8988T (cell line): Measurements from ENCODE around the gene HSD11B1.
A peak's percentile ranks its signal among the peaks of the same experiment; 100 is the strongest.

Source experiments
- DNase-seq: peaks from one replicate; pipeline ENCODE4 v3.0.0; 2011

HSD11B1 gene

DNA sequence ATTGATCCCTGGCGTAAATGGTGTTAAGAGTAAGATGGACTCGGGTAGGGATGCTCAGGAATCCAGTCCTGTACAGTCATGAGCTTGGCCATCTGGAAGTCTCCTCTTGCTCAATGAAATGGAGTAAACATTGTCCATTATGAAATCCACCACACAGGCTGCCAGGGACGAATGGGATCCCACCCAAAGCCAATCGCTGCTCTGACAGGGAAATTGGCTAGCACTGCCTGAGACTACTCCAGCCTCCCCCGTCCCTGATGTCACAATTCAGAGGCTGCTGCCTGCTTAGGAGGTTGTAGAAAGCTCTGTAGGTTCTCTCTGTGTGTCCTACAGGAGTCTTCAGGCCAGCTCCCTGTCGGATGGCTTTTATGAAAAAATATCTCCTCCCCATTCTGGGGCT lies at the start of gene HSD11B1:
Gene HSD11B1 (plus strand): TSS at position 263 of the 400 bp plus-strand sequence. CDS start 97 bp downstream, at position 360.
- DNase-seq, result no peak

GRCh38 chr1:209655411-209656231 lies 49.0 kb upstream of the HSD11B1 start:
- no peak for DNase-seq

DNA sequence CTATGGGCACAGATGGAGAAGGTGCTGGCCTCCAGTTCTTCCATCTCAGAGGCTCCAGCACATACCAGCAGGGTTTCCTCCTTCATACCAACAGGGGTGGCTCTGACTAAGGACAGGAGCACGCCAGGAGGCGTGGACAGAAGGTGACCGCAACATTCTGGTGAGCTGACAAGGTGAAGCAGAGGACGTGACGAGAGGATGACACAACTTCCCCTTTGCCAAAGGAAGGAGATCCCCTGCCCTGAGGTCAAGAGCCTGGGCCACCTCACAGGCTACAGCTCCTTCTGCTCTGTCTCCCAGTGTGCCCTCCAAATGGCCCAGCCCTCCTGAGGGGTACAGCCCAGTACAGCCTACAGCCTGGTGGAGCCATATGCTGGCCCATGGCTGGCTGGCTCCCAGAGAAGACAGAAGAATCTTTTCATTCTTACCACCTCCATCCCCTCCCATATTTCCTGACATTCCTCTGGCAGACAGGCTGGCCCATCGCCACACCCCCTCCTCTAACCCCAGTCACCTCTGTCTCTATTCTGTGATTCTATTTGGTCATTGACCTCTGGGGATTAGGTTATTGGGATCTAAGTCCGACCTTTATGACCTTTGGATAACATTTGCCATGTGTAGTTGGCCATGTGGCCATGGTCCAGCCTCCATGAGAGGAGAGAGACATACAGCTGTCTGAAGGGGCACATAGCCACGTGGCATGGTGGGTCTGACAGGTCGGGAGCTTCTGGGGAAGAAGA lies 47.3 kb upstream of the HSD11B1 start:
- DNase-seq, result peak; percentile 51

- DNase-seq, result no peak
These were observed 46.7 kb upstream of the HSD11B1 start for GRCh38 chr1:209657918-209658317.

GRCh38 chr1:209659909-209660308 lies 44.7 kb upstream of the HSD11B1 start:
- DNase-seq, result no peak

DNA sequence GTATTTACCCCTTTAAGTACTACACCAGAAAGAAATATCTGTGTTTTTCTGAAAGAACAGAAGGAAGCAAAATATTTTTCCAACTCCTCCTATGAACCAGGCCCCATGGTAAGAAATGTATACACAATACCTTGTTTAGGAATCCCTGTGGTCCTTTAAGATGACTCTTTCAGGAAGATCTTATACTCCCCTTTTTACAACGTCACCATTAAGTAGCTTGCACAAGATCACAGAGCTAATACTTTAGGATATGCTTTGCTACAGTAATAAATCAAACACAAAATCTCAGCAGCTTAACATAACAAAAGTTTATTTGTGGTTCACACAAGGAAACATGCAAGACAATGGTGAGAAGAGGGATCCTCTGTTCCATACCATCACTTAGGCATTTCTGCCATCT lies 43.6 kb upstream of the HSD11B1 start:
- no peak for DNase-seq

DNA sequence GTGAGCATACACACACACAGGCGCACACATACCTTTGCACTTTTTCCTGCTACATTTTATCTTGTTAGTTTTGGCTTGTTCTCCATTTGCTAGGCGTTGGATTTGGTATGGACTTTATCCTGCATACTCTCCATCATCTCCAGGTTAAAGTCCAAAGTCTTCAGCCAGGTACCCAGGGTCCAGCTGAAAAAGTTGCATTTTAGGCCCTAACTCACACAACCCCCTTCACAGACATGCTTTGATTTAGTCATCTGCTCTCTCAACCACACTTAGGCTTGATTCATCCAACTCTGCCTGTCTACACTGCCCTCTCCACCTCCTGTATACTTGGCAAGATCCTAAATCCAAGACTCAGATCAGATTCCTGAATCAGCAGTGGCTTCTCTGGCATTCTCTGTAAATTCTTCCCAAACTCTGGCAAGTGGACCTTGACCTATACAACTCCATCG lies 41.7 kb upstream of the HSD11B1 start:
- DNase-seq, result no peak

DNA sequence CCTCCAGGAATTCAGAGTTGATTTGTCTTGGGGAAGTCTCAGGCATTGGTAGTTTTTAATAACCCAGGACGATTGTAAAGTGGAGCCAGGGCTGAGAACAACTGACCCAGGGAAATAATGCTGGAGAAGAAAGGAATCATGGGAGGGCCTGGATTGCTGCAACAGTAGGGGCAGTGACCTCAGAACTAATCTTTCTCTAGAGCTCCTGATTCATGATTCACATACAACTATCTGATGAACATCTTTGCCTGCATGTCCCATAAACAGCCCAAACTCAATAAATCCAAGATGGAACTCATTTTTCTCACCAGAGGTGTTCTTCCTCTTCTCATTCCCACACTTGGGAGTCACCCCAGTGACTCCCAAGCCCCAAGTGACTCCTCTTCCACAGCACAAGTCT lies 37.5 kb upstream of the HSD11B1 start:
- DNase-seq, result no peak

GRCh38 chr1:209667708-209668107 lies 36.9 kb upstream of the HSD11B1 start:
- DNase-seq, result no peak

- no peak for DNase-seq
These were observed 34.1 kb upstream of the HSD11B1 start for GRCh38 chr1:209670441-209671082.

DNA sequence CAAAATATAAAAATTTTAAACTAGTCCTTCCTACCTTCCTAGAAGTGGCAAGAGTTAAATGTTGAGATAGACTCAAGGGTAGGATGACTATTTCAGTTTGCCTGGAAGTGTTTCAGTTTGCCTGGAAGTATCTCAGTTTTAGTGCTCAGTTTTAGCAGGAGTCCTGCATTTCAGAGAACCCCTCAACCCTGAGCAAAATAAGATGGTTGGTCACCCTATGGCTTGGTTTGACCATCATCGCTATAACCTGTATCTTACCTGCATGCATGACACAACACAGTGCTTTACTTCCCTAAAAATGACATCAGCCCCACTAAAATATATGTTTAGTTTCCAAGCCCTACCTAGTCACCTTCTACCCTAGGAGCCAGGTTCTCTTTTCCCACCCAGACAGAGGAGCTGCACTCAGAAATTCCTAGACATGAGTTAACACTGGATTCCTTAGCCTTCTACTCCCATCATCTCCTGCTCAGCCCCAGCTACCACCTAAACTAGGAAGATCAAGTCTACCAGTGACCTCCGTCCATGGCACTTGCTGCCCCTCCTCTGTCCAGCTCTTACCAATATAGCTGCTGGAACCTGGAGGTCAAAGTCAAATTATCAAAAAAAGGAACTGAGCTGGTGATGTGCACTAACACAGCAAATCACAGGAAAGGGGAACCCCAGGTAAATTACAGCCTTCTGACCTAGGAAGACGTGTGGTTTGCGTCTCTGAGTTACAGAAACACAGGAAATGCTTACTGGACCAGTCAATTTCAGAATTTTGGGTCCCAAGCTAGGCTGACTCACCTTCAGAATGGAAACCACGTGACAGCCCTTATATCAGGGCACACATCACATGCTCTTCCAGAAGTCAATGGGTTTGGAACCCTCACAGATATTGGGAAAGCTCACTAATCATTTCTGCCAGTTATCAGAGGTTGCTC lies 31.7 kb upstream of the HSD11B1 start:
- DNase-seq, result no peak

DNA sequence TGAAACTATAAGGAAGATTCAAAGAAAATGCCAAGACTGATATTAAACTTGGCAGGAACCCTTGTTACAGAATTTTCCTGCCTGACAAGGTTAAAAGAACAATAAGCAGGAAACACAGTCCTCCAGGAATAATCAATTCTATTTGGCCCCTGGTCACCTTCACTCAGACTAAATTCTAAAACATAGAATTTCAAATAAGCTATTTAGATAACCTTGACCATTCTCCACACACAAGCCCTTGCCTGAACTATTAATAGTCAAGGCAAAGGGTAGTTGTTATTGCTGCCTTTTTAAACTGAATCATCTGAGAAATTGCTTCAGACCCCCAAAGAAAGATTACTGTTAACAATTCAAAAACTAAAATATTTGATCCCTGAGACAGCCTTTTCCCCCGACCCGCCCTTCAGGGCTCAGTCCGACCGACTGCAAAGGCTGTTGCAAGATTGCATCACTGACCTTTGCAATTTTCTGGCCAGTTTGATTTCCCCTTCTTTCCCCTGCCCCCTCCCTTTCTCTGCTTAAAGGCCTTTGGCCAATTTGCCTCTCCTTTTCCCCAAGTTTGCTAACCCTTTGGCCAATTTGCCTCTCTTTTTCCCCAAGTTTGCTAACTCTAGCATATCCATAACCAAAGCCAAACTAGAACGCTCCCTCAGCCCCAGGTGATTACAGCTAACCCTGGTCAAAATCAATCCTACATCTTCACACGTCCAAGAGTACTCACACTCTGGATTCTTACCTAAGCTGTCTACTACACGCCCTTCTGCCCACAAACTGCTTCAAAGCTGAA lies 30.8 kb upstream of the HSD11B1 start:
- DNase-seq, result no peak

- DNase-seq, result no peak
These were observed 29.6 kb upstream of the HSD11B1 start, which contains the start of gene G0S2 for GRCh38 chr1:209674957-209675564. G0S2 (plus strand) TSS chr1:209675412; CDS start chr1:209675685, 273 bp downstream.

- no peak for DNase-seq
These were observed 29.0 kb upstream of the HSD11B1 start for GRCh38 chr1:209675565-209676154.

DNA sequence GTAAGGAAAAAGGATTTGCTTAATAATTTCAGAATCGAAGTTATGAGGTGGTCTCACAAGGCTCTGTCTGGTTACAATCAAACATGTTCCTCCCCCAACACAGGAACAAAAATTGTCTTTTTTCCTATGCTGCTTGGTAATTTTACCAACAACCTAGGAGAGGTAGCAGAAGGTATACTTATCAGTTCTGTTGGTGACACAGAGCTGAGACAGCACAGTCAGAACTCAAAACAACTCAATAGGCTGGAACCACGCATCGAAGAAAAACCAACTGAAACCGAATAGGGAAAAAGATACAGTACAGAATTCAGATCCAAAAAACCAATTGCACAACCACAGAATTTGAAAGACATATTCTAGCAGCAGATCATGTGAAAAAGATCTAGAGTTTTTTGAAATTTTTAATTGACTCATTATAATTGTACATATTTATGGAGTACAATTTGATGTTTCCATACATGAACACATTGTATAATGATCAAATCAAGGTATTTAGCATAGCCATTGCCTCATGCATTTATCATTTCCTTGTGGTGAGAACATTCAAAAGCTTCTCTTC lies 25.6 kb upstream of the HSD11B1 start:
- DNase-seq, result no peak

DNA sequence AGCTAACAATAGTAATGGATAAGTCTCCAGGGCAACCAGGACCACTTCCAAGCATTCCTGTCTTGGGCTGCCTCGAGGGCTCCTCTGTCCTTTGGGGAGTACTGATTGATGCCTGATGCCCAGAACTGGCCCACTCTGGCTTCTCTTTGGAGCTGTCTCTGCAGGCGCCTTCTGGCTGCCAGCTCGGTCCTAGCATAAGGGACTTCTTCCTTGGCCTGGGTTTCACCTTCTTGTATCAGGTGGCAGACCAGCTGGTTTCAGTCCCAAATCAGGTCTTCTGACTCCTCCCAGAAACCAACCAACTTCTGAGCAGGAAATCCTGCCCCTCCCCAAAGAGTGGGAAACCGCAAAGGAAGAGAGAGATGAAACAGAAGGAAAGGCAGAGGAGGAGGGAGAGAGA lies 18.8 kb upstream of the HSD11B1 start:
- no peak for DNase-seq

GRCh38 chr1:209686322-209686721 lies 18.3 kb upstream of the HSD11B1 start:
- no peak for DNase-seq

DNA sequence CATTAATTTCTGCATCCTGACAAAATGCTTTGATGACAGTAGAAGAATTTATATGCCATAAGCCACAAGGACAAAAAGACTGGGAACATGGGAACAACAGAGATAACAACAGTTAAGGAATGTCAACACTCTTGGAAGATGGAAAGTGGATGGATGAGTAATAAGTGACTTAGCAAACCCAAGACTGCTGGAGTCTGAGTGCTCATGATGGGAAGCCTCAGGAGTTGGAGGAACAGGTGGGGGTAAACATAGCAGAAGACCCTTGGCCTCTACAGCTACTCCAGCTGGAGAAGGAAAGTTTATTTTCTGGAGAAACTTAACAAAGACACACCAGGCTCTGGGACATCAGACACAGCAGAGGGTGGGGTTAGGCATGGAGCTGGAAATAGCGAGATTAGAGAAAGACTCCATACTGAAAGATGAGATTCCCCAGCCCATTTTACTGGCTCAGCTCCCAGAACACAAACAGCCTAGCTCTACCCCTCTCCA lies 15.9 kb upstream of the HSD11B1 start:
- no peak for DNase-seq

- no peak for DNase-seq
These were observed 15.2 kb upstream of the HSD11B1 start for GRCh38 chr1:209689477-209689876.

DNA sequence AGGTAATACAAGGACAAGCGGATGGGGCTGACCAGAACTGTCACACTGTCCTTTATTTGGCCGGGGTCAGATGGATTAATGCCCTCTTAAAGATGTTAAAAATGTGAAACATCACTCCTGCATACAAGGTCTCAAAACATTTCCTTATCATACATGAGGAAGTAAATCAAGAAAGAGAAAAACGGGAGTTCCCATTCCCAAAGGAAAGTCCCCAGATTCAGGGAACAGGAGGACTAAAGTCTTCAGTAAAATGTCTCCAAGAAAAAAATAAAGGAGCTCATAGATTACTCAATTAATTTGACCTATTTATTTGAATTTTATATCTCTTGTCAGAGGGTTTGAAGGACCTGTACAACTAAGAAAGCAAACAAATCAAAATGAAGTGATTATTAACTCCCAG lies 13.4 kb upstream of the HSD11B1 start:
- no peak for DNase-seq
